ENCODE data around the gene KANK4.

The KANK4 gene

DNA sequence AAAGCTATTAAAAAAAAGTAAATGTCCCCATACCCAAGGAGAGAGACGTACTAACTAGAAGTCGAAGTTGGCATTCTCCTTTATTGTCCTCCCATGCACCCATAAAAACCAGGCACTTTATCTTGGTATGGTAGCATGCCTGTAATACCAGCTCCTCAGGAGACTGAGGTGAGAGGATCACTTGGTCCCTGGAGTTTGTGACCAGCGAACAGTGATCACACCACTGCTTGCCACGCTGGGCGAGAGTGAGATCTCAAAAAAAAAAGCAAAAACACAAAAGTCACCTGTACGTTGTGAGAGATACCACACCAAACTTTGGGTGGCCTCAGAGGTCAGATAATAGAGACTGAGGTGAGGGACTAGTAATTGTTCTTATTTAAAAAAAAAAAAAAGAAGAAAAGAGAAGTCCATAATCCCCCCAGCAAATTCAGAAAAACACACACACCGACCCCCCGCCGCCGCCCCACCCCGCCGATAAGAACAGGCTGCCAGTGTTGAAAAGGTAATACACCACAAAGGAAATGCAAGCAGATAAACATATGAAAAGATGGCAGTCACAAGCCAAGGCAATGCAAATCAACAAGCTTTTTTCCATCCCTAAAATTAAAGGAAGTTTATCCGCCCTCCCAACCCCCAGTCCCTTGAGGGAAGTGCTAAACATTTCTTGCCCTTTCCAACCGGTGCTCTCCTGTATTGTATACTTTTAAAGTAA lies 121.0 kb downstream of the KANK4 start:
- DNase-seq = no peak

DNA sequence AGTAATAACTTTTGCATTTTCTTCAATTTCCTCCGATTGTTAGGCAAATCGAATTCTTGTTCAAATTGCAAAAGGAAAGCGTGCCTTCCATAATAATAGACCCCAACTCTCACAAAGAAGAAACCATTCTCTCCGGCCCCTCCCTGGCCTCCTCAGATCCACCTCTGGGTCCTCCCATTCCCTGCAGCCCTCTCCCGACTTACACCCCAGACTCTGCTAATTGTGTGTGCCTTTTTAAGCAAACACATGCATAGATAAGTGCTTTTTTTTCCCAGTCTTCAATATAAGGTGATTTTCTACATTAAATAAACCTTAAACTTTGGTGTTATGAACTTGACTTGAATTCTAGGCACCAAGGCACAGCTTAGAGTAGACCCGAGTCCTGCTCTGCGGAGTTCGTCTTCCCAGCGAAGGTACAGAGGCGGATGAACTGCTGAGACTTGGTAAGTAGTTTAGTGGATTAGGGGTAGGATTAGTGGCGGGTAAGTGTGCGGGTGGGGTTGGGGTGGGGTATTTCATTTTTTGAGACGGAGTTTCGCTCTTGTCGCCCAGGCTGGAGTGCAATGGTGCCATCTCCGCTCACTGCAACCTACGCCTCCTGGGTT lies 123.0 kb downstream of the KANK4 start:
- no peak for DNase-seq

DNA sequence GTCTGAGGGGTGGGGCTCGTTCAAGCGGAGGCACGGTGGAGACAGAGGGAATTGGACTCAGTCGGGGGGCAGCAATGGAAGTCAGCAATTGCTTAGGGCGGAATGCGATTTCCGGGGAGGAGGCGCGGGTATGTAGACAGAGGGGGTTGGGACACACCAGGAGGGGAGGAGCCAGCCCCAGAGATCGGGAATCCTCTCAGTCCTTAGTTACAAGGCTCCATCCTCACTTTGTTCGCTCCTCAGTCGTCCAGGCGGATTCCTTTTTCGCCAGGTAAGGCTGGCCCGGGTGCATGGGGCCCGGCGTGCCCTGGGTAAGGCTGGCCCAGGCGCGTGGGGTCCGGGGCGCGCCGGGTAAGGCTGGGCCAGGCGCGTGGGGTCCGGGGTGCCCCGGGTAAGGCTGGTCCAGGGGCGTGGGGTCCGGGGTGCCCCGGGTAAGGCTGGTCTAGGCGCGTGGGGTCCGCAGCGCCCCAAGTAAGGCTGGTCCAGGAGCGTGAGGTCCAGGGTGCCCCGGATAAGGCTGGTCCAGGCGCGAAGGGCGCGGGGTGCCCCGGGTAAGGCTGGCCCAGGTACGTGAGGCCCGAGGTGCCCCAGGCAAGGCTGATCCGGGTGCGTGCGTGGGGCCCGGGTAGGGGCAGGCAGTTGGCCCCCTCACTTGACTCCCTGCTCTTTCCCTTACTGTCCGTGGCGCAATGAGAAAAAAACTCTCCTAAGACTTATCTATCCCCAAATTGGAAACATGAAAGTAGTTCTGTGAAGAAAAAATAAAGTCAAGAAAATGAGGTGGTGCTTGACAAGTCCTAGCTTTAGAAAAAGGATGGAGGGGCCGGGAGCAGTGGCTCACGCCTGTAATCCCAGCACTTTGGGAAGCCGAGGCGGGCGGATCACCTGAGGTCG lies 124.3 kb downstream of the KANK4 start, which contains the start of gene L1TD1:
TSS of gene L1TD1 (plus strand) at position 199 of the 894 bp plus-strand sequence. CDS start 11,780 bp downstream, outside the sequence.
- peak; percentile 45 for DNase-seq

DNA sequence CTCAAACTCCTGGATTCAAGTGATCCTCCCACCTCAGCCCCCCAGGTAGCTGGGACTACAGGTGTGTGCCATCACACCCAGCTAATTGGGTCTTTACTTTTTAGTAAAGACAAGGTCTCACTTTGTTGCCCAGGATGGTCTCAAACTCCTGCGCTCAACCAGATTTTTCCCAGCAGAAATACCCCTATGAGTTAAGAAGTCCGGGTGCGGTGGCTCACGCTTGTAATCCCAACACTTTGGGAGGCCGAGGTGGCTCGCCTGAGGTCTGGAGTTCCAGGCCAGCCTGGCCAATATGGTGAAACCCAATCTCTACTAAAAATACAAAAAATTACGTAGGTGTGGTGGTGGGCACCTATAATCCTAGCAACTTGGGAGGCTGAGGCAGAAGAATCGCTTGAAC lies 131.1 kb downstream of the KANK4 start:
- DNase-seq = no peak

DNA sequence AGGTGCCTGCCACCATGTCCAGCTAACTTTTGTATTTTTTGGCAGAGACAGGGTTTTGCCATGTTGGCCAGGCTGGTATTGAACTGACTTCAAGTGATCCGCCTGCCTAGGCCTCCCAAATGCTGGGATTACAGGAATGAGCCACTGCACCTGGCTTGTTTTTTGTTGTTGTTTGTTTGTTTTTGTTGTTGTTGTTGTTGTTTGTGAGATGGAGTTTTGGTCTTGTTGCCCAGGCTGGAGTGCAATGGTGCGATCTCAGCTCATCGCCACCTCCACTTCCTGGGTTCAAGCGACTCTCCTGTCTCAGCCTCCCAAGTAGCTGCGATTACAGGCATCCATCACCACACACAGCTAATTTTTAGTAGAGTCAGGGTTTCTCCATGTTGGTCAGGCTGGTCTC lies 131.7 kb downstream of the KANK4 start:
- DNase-seq = no peak

Data from fibroblast of skin of right biceps (primary cell).